GM13976 (cell line): Measurements from ENCODE around the gene TXNDC11.

Experiments
- DNase-seq: peaks from one replicate; pipeline ENCODE4 v3.0.0; 2012; ENCODE audit warnings: low spot score
- CTCF ChIP-seq: IDR thresholded peaks from 2 replicates; pipeline ENCODE4 v1.5.1; 2012; ENCODE audit warnings: borderline replicate concordance, mild to moderate bottlenecking; ENCODE audit not compliant: insufficient read depth; ENCODE audit errors: extremely low read depth, missing control alignments, control extremely low read depth
- in situ Hi-C: fragments of 300-500 bp; cut with MboI; formaldehyde crosslinking; loops from one replicate; pipeline ENCODE4 v1.12.0; 2022; ENCODE audit warnings: low sequenced_read_pairs, mixed read lengths, inconsistent platforms; ENCODE audit not compliant: unreplicated experiment

TXNDC11 gene

GRCh38 chr16:11650641-11651591 is 91.7 kb downstream of the TXNDC11 start:
- DNase-seq, result no peak
- in situ Hi-C loops, result no loop called here
- TF ChIP-seq CTCF, result no peak

- in situ Hi-C loops, result loop anchor here (10.0 to 25.0 kb wide), 3 partner anchors 114 to 687 kb away; no protein-coding TSS in a partner anchor
- no peak for TF ChIP-seq CTCF
- no peak for DNase-seq
Observed at GRCh38 chr16:11649276-11649675, 93.4 kb downstream of the TXNDC11 start.

- DNase-seq, result no peak
- in situ Hi-C loops, result loop anchor here (10.0 to 25.0 kb wide), 3 partner anchors 108 to 680 kb away; no protein-coding TSS in a partner anchor
- no peak for TF ChIP-seq CTCF
Observed at GRCh38 chr16:11642765-11643116, 99.9 kb downstream of the TXNDC11 start.

- TF ChIP-seq CTCF, result peak; percentile 69
- peak; percentile 69 for DNase-seq
- in situ Hi-C loops, result loop anchor here (10.0 to 25.0 kb wide), 3 partner anchors 106 to 679 kb away; no protein-coding TSS in a partner anchor
Observed at GRCh38 chr16:11640987-11641817, 101.5 kb downstream of the TXNDC11 start.

- no peak for DNase-seq
- TF ChIP-seq CTCF, result no peak
- in situ Hi-C loops, result loop anchor here (10.0 to 25.0 kb wide), 3 partner anchors 105 to 678 kb away; no protein-coding TSS in a partner anchor
Observed at GRCh38 chr16:11639925-11640899, 102.4 kb downstream of the TXNDC11 start.
